ENCODE results near the gene ALPK1.
"Not testable (repeated sequence)": the region's sequence is repeated elsewhere in the genome, so short reads cannot be mapped to it uniquely, and the experiment has no call there.

ALPK1 gene

GRCh38 chr4:112284662-112285411, 12.3 kb upstream of the ALPK1 start:
- DNase-seq: no peak

GRCh38 chr4:112287258-112287989, 9.7 kb upstream of the ALPK1 start:
- no peak for DNase-seq

- no peak for DNase-seq
These were observed 8.7 kb upstream of the ALPK1 start for GRCh38 chr4:112288455-112288854.

- no peak for DNase-seq
These were observed 7.5 kb upstream of the ALPK1 start for GRCh38 chr4:112289407-112290253.

- DNase-seq: no peak
These were observed 6.8 kb upstream of the ALPK1 start for GRCh38 chr4:112290341-112290740.

- no peak for DNase-seq
These were observed 2.6 kb downstream of the ALPK1 start for GRCh38 chr4:112299721-112300120.

- DNase-seq: no peak
These were observed 5.4 kb downstream of the ALPK1 start for GRCh38 chr4:112302320-112303274.

GRCh38 chr4:112305477-112305876, 8.3 kb downstream of the ALPK1 start:
- DNase-seq: not testable (repeated sequence)

GRCh38 chr4:112309263-112309791, 12.2 kb downstream of the ALPK1 start:
- not testable (repeated sequence) for DNase-seq

GRCh38 chr4:112311516-112311915, 14.3 kb downstream of the ALPK1 start:
- DNase-seq: no peak

GRCh38 chr4:112312610-112313239, 15.6 kb downstream of the ALPK1 start:
- no peak for DNase-seq

GRCh38 chr4:112315446-112315845, 18.3 kb downstream of the ALPK1 start:
- DNase-seq: no peak

- no peak for DNase-seq
These were observed 19.2 kb downstream of the ALPK1 start for GRCh38 chr4:112316360-112316759.

GRCh38 chr4:112318239-112319142, 21.3 kb downstream of the ALPK1 start:
- no peak for DNase-seq

GRCh38 chr4:112321776-112322684, 24.9 kb downstream of the ALPK1 start:
- peak; percentile 74 for DNase-seq

- DNase-seq: no peak
These were observed 25.7 kb downstream of the ALPK1 start for GRCh38 chr4:112322866-112323265.

GRCh38 chr4:112325530-112325929, 28.4 kb downstream of the ALPK1 start:
- no peak for DNase-seq

GRCh38 chr4:112327965-112328733, 31.0 kb downstream of the ALPK1 start:
- no peak for DNase-seq

Data from stimulated activated CD4-positive, alpha-beta T cell treated with anti-CD3 and anti-CD28 coated beads, Interleukin-12 subunit alpha, Interleukin-12 subunit beta, amount 100 ng/mL, for 4 hours (primary cell).